HEK293T (cell line): ENCODE measurements around the gene KIF26B.

ENCODE experiments used
- FOXA1 ChIP-seq: fragments of 450-650 bp; IDR thresholded peaks from 2 replicates; pipeline ENCODE4 v1.6.1; 2016; ENCODE audit warnings: mild to moderate bottlenecking
- PKNOX1 ChIP-seq: fragments of 450-650 bp; IDR thresholded peaks from 2 replicates; pipeline ENCODE4 v1.6.1; 2016
- SP1 ChIP-seq: fragments of 450-650 bp; IDR thresholded peaks from 2 replicates; pipeline ENCODE4 v1.6.1; 2017
- SUZ12 ChIP-seq: fragments of 450-650 bp; IDR thresholded peaks from 2 replicates; pipeline ENCODE4 v1.6.1; 2016; ENCODE audit warnings: mild to moderate bottlenecking
- TARDBP ChIP-seq: fragments of 450-650 bp; IDR thresholded peaks from 2 replicates; pipeline ENCODE4 v1.6.1; 2016

GRCh38 chr1:245327842-245328241 lies 173.1 kb downstream of the KIF26B start:
- TF ChIP-seq FOXA1, result no peak
- no peak for TF ChIP-seq TARDBP
- no peak for TF ChIP-seq PKNOX1
- no peak for TF ChIP-seq SUZ12
- TF ChIP-seq SP1, result no peak
